ENCODE measurements around the gene ZBTB43. TPM values are rescaled to one million over a fixed set of nuclear protein-coding genes. Genes with fewer than 3 reads are reported as not detected.

ZBTB43 gene
- total RNA-seq, 1 experiment from 2014 or later = 13.8 TPM

GRCh38 chr9:126834672-126835071 is 29.8 kb downstream of the ZBTB43 start:
- no peaks in the 10 kb centered on the region for H3K27me3 ChIP-seq (replicated peaks; ENCODE audit: insufficient read depth, low read depth, low read length, poor library complexity)
- H3K4me1 ChIP-seq (ENCODE audit: insufficient read depth, low read length, poor library complexity, severe bottlenecking) = peaks cover 3% of the 10 kb centered on the region
- DNase-seq (ENCODE audit: low spot score) = no peak
- H3K9me3 ChIP-seq (ENCODE audit: low read depth, low read length, poor library complexity, severe bottlenecking) = no peaks in the 10 kb centered on the region
- POLR2A ChIA-PET (ENCODE audit: low non-redundant PET) = no interaction called here
- intact Hi-C loops (cut with micrococcal nuclease; ENCODE audit: unreplicated experiment) = no loop called here
- TF ChIP-seq CTCF (conservative IDR thresholded peaks at IDR 0.05; ENCODE audit: low read depth, low read length) (no peak), EZH2 (IDR thresholded peaks at IDR 0.05; ENCODE audit: borderline replicate concordance, low read depth, low read length, poor library complexity, severe bottlenecking) (no peak)
- CTCF ChIA-PET = no interaction called here
- peaks cover 16% of the 10 kb centered on the region for H3K36me3 ChIP-seq (ENCODE audit: insufficient read depth, low read length, poor library complexity, severe bottlenecking)
- BruUV-seq (replicated peaks) = no TSS peak
- H3K27ac ChIP-seq (ENCODE audit: low read depth, low read length, poor library complexity, severe bottlenecking) = no peak overlapping the region
- H3K4me3 ChIP-seq (ENCODE audit: low read depth, low read length, poor library complexity, severe bottlenecking) = no peak overlapping the region

GRCh38 chr9:126836216-126836615 is 31.4 kb downstream of the ZBTB43 start:
- no peak for DNase-seq (ENCODE audit: low spot score)
- ChIA-PET POLR2A (ENCODE audit: low non-redundant PET) (no interaction called here), CTCF (no interaction called here)
- TF ChIP-seq EZH2 (IDR thresholded peaks at IDR 0.05; ENCODE audit: borderline replicate concordance, low read depth, low read length, poor library complexity, severe bottlenecking) (no peak), CTCF (conservative IDR thresholded peaks at IDR 0.05; ENCODE audit: low read depth, low read length) (no peak)
- no TSS peak for BruUV-seq (replicated peaks)
- peaks cover 16% of the 10 kb centered on the region for H3K36me3 ChIP-seq (ENCODE audit: insufficient read depth, low read length, poor library complexity, severe bottlenecking)
- H3K27me3 ChIP-seq (replicated peaks; ENCODE audit: insufficient read depth, low read depth, low read length, poor library complexity) = no peaks in the 10 kb centered on the region
- H3K9me3 ChIP-seq (ENCODE audit: low read depth, low read length, poor library complexity, severe bottlenecking) = no peaks in the 10 kb centered on the region
- H3K27ac ChIP-seq (ENCODE audit: low read depth, low read length, poor library complexity, severe bottlenecking) = no peak overlapping the region
- H3K4me1 ChIP-seq (ENCODE audit: insufficient read depth, low read length, poor library complexity, severe bottlenecking) = peaks cover 3% of the 10 kb centered on the region
- intact Hi-C loops (cut with micrococcal nuclease; ENCODE audit: unreplicated experiment) = no loop called here
- H3K4me3 ChIP-seq (ENCODE audit: low read depth, low read length, poor library complexity, severe bottlenecking) = no peak overlapping the region

GRCh38 chr9:126838055-126838811 is 33.4 kb downstream of the ZBTB43 start:
- H3K27ac ChIP-seq (ENCODE audit: low read depth, low read length, poor library complexity, severe bottlenecking) = no peak overlapping the region
- H3K4me3 ChIP-seq (ENCODE audit: low read depth, low read length, poor library complexity, severe bottlenecking) = no peak overlapping the region
- H3K27me3 ChIP-seq (replicated peaks; ENCODE audit: insufficient read depth, low read depth, low read length, poor library complexity) = no peaks in the 10 kb centered on the region
- H3K36me3 ChIP-seq (ENCODE audit: insufficient read depth, low read length, poor library complexity, severe bottlenecking) = peaks cover 12% of the 10 kb centered on the region
- H3K4me1 ChIP-seq (ENCODE audit: insufficient read depth, low read length, poor library complexity, severe bottlenecking) = peaks cover 3% of the 10 kb centered on the region
- TF ChIP-seq CTCF (conservative IDR thresholded peaks at IDR 0.05; ENCODE audit: low read depth, low read length) (no peak), EZH2 (IDR thresholded peaks at IDR 0.05; ENCODE audit: borderline replicate concordance, low read depth, low read length, poor library complexity, severe bottlenecking) (no peak)
- DNase-seq (ENCODE audit: low spot score) = no peak
- H3K9me3 ChIP-seq (ENCODE audit: low read depth, low read length, poor library complexity, severe bottlenecking) = no peaks in the 10 kb centered on the region
- ChIA-PET CTCF (no interaction called here), POLR2A (ENCODE audit: low non-redundant PET) (no interaction called here)
- BruUV-seq (replicated peaks) = no TSS peak
- intact Hi-C loops (cut with micrococcal nuclease; ENCODE audit: unreplicated experiment) = no loop called here

Data from A673 (cell line).